HCT116 (cell line): ENCODE data around the gene ATP13A5. TPM values are rescaled to one million over a fixed set of nuclear protein-coding genes. Genes with fewer than 3 reads are reported as not detected.

Source experiments
- ATAC-seq: fragments of 200-7000 bp; cut with Tn5 transposase; 2 replicates; pipeline ENCODE4 v1.9.1; 2020; ENCODE audit warnings: mild to moderate bottlenecking, moderate library complexity
- BruUV-seq: library from RNA; stranded (reverse); fragments of 400-500 nt; replicated peaks from 2 replicates; lab custom pipeline; 2021; lab: Mats Ljungman, UMichigan
- CTCF ChIA-PET: fragments of 300-600 bp; sonication (Branson Sonifier 250); formaldehyde crosslinking; loops from one replicate; lab custom pipeline; 2021; ENCODE audit warnings: antibody characterized with exemption; lab: Charles Lee
- POLR2A ChIA-PET: fragments of 300-600, 350-600 bp; sonication (Branson Sonifier 250); formaldehyde crosslinking; loops from one replicate; lab custom pipeline; 2021; ENCODE audit warnings: antibody characterized with exemption; lab: Charles Lee
- RAD21 ChIA-PET, 2 experiments: fragments of 300-600 bp; sonication (Branson Sonifier 250); formaldehyde crosslinking; loops; one replicate each; lab custom pipeline; 2023; ENCODE audit warnings: low total read pairs in 2 of 2; ENCODE audit not compliant: uncharacterized antibody in 2 of 2, unreplicated experiment in 2 of 2, low non-redundant PET in 1 of 2; lab: Charles Lee
- DNase-seq: peaks from one replicate; pipeline ENCODE4 v3.0.0-alpha.2; 2010; ENCODE audit warnings: low read depth, low spot score
- H2AFZ ChIP-seq: fragments of 200-600 bp; shearing (Covaris generic), sonication (generic); 2 replicates; pipeline ENCODE4 v1.6.1; 2017; ENCODE audit warnings: low read depth, mixed run types, mixed read lengths, antibody characterized with exemption, low read length; ENCODE audit not compliant: poor library complexity, severe bottlenecking
- H3K27ac ChIP-seq: 2 replicates; pipeline ENCODE4 v1.5.1; 2012; ENCODE audit warnings: low read depth, low read length
- H3K27me3 ChIP-seq: fragments of 200-600 bp; sonication (generic); 2 replicates; pipeline ENCODE4 v1.6.1; 2016; ENCODE audit warnings: mixed run types, low read length, mixed read lengths; ENCODE audit not compliant: insufficient read depth
- H3K36me3 ChIP-seq, 2 experiments: fragments of 200-500 bp in 1 of 2; fragments of 200-600 bp in 1 of 2; sonication (Bioruptor generic) in 1 of 2; sonication (generic) in 1 of 2; 2 replicates each; pipeline versions ENCODE4 v1.5.1 to v1.6.1; 2014 to 2016; ENCODE audit warnings: low read length in 2 of 2, inconsistent platforms in 1 of 2, mixed read lengths in 1 of 2, mixed run types in 1 of 2; ENCODE audit not compliant: insufficient read depth in 2 of 2, control insufficient read depth in 1 of 2
- H3K4me1 ChIP-seq, 2 experiments: fragments of 200-600 bp in 1 of 2; sonication (generic) in 1 of 2; 2 replicates each; pipeline versions ENCODE4 v1.5.1 to v1.6.1; 2012 to 2017; ENCODE audit warnings: low read length in 2 of 2, inconsistent platforms in 1 of 2, mild to moderate bottlenecking in 1 of 2, mixed read lengths in 1 of 2, mixed run types in 1 of 2, moderate library complexity in 1 of 2; ENCODE audit not compliant: insufficient read depth in 2 of 2, control insufficient read depth in 1 of 2
- H3K4me2 ChIP-seq: fragments of 200-600 bp; sonication (generic); 2 replicates; pipeline ENCODE4 v1.6.1; 2017; ENCODE audit warnings: mixed run types, low read length, mixed read lengths
- H3K4me3 ChIP-seq, 2 experiments: fragments of 200-600 bp in 1 of 2; sonication (generic) in 1 of 2; replicated peaks in 1 of 2; 2 replicates each; pipeline ENCODE4 v1.5.1; 2011 to 2016; ENCODE audit warnings: low read length in 2 of 2, control low read depth in 1 of 2, low read depth in 1 of 2, mild to moderate bottlenecking in 1 of 2, mixed read lengths in 1 of 2, mixed run types in 1 of 2
- H3K79me2 ChIP-seq: fragments of 200-600 bp; sonication (generic); 2 replicates; pipeline ENCODE4 v1.6.1; 2017; ENCODE audit warnings: mild to moderate bottlenecking, mixed run types, low read length, moderate library complexity, mixed read lengths; ENCODE audit not compliant: insufficient read depth
- H3K9ac ChIP-seq: fragments of 200-600 bp; sonication (generic); 2 replicates; pipeline ENCODE4 v1.6.1; 2016; ENCODE audit warnings: low read length, mixed read lengths
- H3K9me2 ChIP-seq: fragments of 200-600 bp; sonication (generic), shearing (Covaris generic); 2 replicates; pipeline ENCODE4 v1.6.1; 2017; ENCODE audit warnings: mixed run types, mild to moderate bottlenecking, moderate library complexity; ENCODE audit not compliant: insufficient read depth
- H3K9me3 ChIP-seq, 2 experiments: fragments of 200-500 bp in 1 of 2; fragments of 200-600 bp in 1 of 2; sonication (Bioruptor generic) in 1 of 2; sonication (generic) in 1 of 2; 2 replicates each; pipeline ENCODE4 v1.6.1; 2014 to 2017; ENCODE audit warnings: low read length in 2 of 2, mixed read lengths in 2 of 2, inconsistent platforms in 1 of 2, low read depth in 1 of 2, mild to moderate bottlenecking in 1 of 2, mixed run types in 1 of 2, moderate library complexity in 1 of 2; ENCODE audit not compliant: control insufficient read depth in 1 of 2, insufficient read depth in 1 of 2
- H4K20me1 ChIP-seq: fragments of 200-600 bp; sonication (generic), shearing (Covaris generic); 2 replicates; pipeline ENCODE4 v1.6.1; 2017; ENCODE audit warnings: mixed run types, mild to moderate bottlenecking, moderate library complexity; ENCODE audit not compliant: insufficient read depth
- ATF3 ChIP-seq: IDR thresholded peaks from 2 replicates; pipeline ENCODE4 v1.6.1; 2012
- EZH2phosphoT487 ChIP-seq: fragments of 200-600 bp; IDR thresholded peaks from 2 replicates; pipeline ENCODE4 v1.6.1; 2018; ENCODE audit warnings: antibody characterized with exemption, borderline replicate concordance
- MAX ChIP-seq: IDR thresholded peaks from 2 replicates; pipeline ENCODE4 v1.6.1; 2012
- POLR2AphosphoS5 ChIP-seq: IDR thresholded peaks from 2 replicates; pipeline ENCODE4 v1.6.1; 2011; ENCODE audit warnings: mild to moderate bottlenecking, low read depth, low read length, moderate library complexity
- SRF ChIP-seq: IDR thresholded peaks from 2 replicates; pipeline ENCODE4 v1.6.1; 2012; ENCODE audit warnings: low read depth
- ZBTB33 ChIP-seq: IDR thresholded peaks from 2 replicates; pipeline ENCODE4 v1.6.1; 2011; ENCODE audit warnings: mild to moderate bottlenecking, low read length, moderate library complexity; ENCODE audit not compliant: insufficient replicate concordance; ENCODE audit errors: extremely low read depth
- intact Hi-C: fragments of 100-400 bp; cut with micrococcal nuclease; formaldehyde crosslinking; loops from 2 replicates; pipeline ENCODE4 v1.10.0; 2022
- total RNA-seq: library from RNA; stranded (reverse); gene quantifications from one replicate; pipeline ENCODE4 v1.2.1, GENCODE V29; 2021; ENCODE audit not compliant: unreplicated experiment

ATP13A5 gene
- total RNA-seq, 1 experiment from 2014 or later = not detected

- BruUV-seq = no TSS peak
- RAD21 ChIA-PET = no interaction called here
- H3K9me3 ChIP-seq = no peaks in the 10 kb centered on the region
- H3K27me3 ChIP-seq = peaks cover 42% of the 10 kb centered on the region
- H3K4me3 ChIP-seq = no peak overlapping the region
- no peak overlapping the region for H3K27ac ChIP-seq
- ATAC-seq = no peak
- no peaks in the 10 kb centered on the region for H3K79me2 ChIP-seq
- no peaks in the 10 kb centered on the region for H3K9me2 ChIP-seq
- H3K9ac ChIP-seq = no peak overlapping the region
- H2AFZ ChIP-seq = no peak overlapping the region
- no peak for DNase-seq
- intact Hi-C loops = loop anchor here (10.0 kb wide), 1 partner anchor 411 kb away; no protein-coding TSS in a partner anchor
- H4K20me1 ChIP-seq = no peaks in the 10 kb centered on the region
- no peaks in the 10 kb centered on the region for H3K36me3 ChIP-seq
- POLR2A ChIA-PET = interaction anchor here (0.6 kb wide), 1 partner anchor 11 kb away, joined by 3 read pairs; no protein-coding TSS in a partner anchor
- H3K4me2 ChIP-seq = no peak overlapping the region
- H3K4me1 ChIP-seq = no peaks in the 10 kb centered on the region
- CTCF ChIA-PET = no interaction called here
- TF ChIP-seq EZH2phosphoT487 (no peak), POLR2AphosphoS5 (no peak), ATF3 (no peak), ZBTB33 (no peak), MAX (no peak), SRF (no peak)
Measured at GRCh38 chr3:193225302-193226125, 153.0 kb downstream of the ATP13A5 start.

Other genes starting within 250 kb of the ATP13A5 start
- not detected for gene PLAAT1, start 137.5 kb downstream of the ATP13A5 start, total RNA-seq
- 0.15 TPM for gene ATP13A4, start 176.1 kb upstream of the ATP13A5 start, total RNA-seq
- gene OPA1, start 214.5 kb upstream of the ATP13A5 start, total RNA-seq = 72.0 TPM